Gastroesophageal sphincter (tissue), 2 donors: ENCODE results near the gene TOB1.

ENCODE experiments used
- EP300 ChIP-seq: sonication (generic); formaldehyde crosslinking; IDR thresholded peaks from one replicate; pipeline ENCODE4 v1.6.1; 2017; ENCODE audit warnings: antibody characterized with exemption, mild to moderate bottlenecking
- POLR2A ChIP-seq, 2 donors: fragments of 450-650 bp; IDR thresholded peaks; one replicate each; pipeline ENCODE4 v1.6.1; 2017; ENCODE audit warnings: antibody characterized with exemption in 2 of 2, mild to moderate bottlenecking in 2 of 2, moderate library complexity in 1 of 2

DNA sequence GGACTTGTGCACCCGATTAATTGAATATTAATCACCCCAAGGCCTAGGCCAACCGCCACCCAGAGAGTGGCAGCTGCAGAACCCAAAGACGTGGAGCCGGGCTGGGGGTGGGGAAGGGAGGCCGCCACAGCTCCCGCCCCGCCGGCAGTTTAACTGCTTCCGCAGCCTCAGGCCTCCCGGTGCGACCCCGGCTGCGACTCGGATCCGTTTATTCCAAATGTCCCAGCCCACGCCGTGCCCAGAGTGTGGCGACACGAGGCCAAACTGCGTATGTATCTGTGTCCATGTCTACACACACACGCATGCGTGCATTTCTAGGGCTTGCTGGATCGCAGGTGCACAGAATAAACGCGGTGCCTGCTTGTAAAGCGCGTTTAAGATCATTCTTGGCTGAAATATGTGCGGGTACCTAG, 802 bp upstream of the TOB1 start:
- TF ChIP-seq POLR2A (IDR thresholded peaks at IDR 0.05) (no peak), EP300 (no peak)
